GM15510 (cell line): Measurements from ENCODE around the gene RAI14.

Experiments
- POLR2A ChIP-seq: IDR thresholded peaks from 3 replicates; pipeline ENCODE4 v1.6.1; 2011; ENCODE audit warnings: borderline replicate concordance; ENCODE audit not compliant: insufficient read length; ENCODE audit errors: extremely low read depth

The RAI14 gene

GRCh38 chr5:34820593-34820992, 164.5 kb downstream of the RAI14 start:
- TF ChIP-seq POLR2A, result no peak

GRCh38 chr5:34822956-34823715, 167.0 kb downstream of the RAI14 start:
- no peak for TF ChIP-seq POLR2A

GRCh38 chr5:34826347-34826746, 170.2 kb downstream of the RAI14 start:
- TF ChIP-seq POLR2A, result no peak

GRCh38 chr5:34827588-34828506, 171.7 kb downstream of the RAI14 start:
- no peak for TF ChIP-seq POLR2A

- no peak for TF ChIP-seq POLR2A
Measured at GRCh38 chr5:34831303-34831702, 175.2 kb downstream of the RAI14 start.

GRCh38 chr5:34832568-34832967, 176.4 kb downstream of the RAI14 start:
- no peak for TF ChIP-seq POLR2A

- no peak for TF ChIP-seq POLR2A
Measured at GRCh38 chr5:34833090-34833489, 177.0 kb downstream of the RAI14 start.

- TF ChIP-seq POLR2A, result no peak
Measured at GRCh38 chr5:34833976-34834793, 178.1 kb downstream of the RAI14 start.

GRCh38 chr5:34834794-34835089, 178.6 kb downstream of the RAI14 start:
- TF ChIP-seq POLR2A, result no peak

- TF ChIP-seq POLR2A, result no peak
Measured at GRCh38 chr5:34835664-34836063, 179.5 kb downstream of the RAI14 start.

- TF ChIP-seq POLR2A, result peak; percentile 32
Measured at GRCh38 chr5:34838785-34839714, 182.9 kb downstream of the RAI14 start, which contains the start of gene TTC23L. Gene TTC23L (plus strand): TSS chr5:34839164. CDS start chr5:34840672, 1,508 bp downstream.

- no peak for TF ChIP-seq POLR2A
Measured at GRCh38 chr5:34841816-34842215, 185.7 kb downstream of the RAI14 start.

GRCh38 chr5:34842554-34842953, 186.4 kb downstream of the RAI14 start:
- no peak for TF ChIP-seq POLR2A

- TF ChIP-seq POLR2A, result no peak
Measured at GRCh38 chr5:34843497-34843896, 187.4 kb downstream of the RAI14 start.

GRCh38 chr5:34844106-34844505, 188.0 kb downstream of the RAI14 start:
- no peak for TF ChIP-seq POLR2A

GRCh38 chr5:34844999-34845398, 188.9 kb downstream of the RAI14 start:
- TF ChIP-seq POLR2A, result no peak
